Left lung (tissue), 10 donors: Measurements from ENCODE around the gene WWP2. TPM values are rescaled to one million over a fixed set of nuclear protein-coding genes. Genes with fewer than 3 reads are reported as not detected.
"Not testable (repeated sequence)": the region's sequence is repeated elsewhere in the genome, so short reads cannot be mapped to it uniquely, and the experiment has no call there.

Experiments
- ATAC-seq: fragments of 200-7000 bp; cut with Tn5 transposase; one replicate; pipeline ENCODE4 v1.9.1; 2020; ENCODE audit warnings: moderate library complexity
- DNase-seq, 4 donors: peaks; one replicate each; pipeline ENCODE4 v3.0.0-alpha.2; 2013 to 2020
- H3K27ac ChIP-seq, 2 donors: fragments of 200-600 bp; sonication (generic) in 1 of 2; one replicate each; pipeline versions ENCODE4 v1.5.0 to v1.8.0; 2020 to 2021
- H3K27me3 ChIP-seq, 2 donors: fragments of 200-600 bp; sonication (generic) in 1 of 2; one replicate each; pipeline versions ENCODE4 v1.5.0 to v1.8.0; 2020 to 2021
- H3K36me3 ChIP-seq, 2 donors: fragments of 200-600 bp; sonication (generic) in 1 of 2; one replicate each; pipeline versions ENCODE4 v1.5.0 to v1.8.0; 2020 to 2021
- H3K4me1 ChIP-seq, 2 donors: fragments of 200-600 bp; one replicate each; pipeline ENCODE4 v1.8.0; 2021
- H3K4me3 ChIP-seq, 2 donors: fragments of 200-600 bp; sonication (generic) in 1 of 2; one replicate each; pipeline versions ENCODE4 v1.5.0 to v1.8.0; 2020 to 2021; ENCODE audit warnings: mild to moderate bottlenecking in 1 of 2
- H3K9me3 ChIP-seq, 2 donors: fragments of 200-600 bp; sonication (generic) in 1 of 2; one replicate each; pipeline versions ENCODE4 v1.5.0 to v1.8.0; 2020 to 2021
- CTCF ChIP-seq, 2 donors: fragments of 200-600 bp; sonication (generic) in 1 of 2; IDR thresholded peaks; one replicate each; pipeline versions ENCODE4 v1.5.0 to v1.8.0; 2021; ENCODE audit warnings: antibody characterized with exemption in 2 of 2
- intact Hi-C, 2 donors: fragments of 100-400 bp; cut with DNase I; formaldehyde crosslinking; loops; one replicate each; pipeline versions ENCODE4 v1.11.2 to v1.14.2; 2022
- polyA plus RNA-seq, 6 donors: library from polyadenylated mRNA; unstranded; fragments of 120-200 nt; gene quantifications; one replicate each; pipeline ENCODE4 v1.2.1, GENCODE V29; 2013; ENCODE audit not compliant: insufficient read length in 6 of 6
- total RNA-seq, 2 donors: library from RNA; stranded (reverse); fragmentation: NEBNext Ultra II Directional; extraction: Animal tissue kit (Norgen Biotek cat#: 25700); gene quantifications; one replicate each; pipeline ENCODE4 v1.2.1, GENCODE V29; 2021
- donor health status: DM: no; HTN: yes; CAD: no.
- donor health status: DM: no; HTN: no; CAD: no.

The WWP2 gene
- total and polyA plus RNA-seq, 8 donors: 30.2 to 73.0 (median 34.6) TPM

DNA sequence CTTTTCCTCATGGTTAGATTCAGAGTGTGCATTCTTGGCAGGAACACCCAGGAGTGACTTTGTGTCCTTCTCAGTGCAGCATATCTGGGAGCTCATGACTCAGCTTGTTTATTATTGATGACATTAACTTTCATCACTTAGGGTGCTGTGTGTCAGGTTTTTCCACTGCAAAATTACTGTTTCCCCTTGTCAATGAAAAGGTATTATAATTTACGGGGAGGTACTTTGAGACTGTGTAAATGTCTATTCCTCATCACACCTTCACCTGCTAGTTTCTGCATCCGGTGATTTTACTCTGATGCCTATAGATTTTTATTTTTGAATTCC is 50.5 kb downstream of the WWP2 start:
- Histone ChIP-seq H3K9me3 (no peaks in the 10 kb centered on the region), H3K36me3 (peaks cover 0 to 48% of the 10 kb centered on the region in 2 donors), H3K27ac (no peak overlapping the region), H3K4me1 (no peaks in the 10 kb centered on the region), H3K4me3 (no peak overlapping the region), H3K27me3 (no peaks in the 10 kb centered on the region)
- intact Hi-C loops: no loop called here
- DNase-seq (no peak), ATAC-seq (no peak)
- no peak for TF ChIP-seq CTCF (IDR thresholded peaks at IDR 0.05)

GRCh38 chr16:69814078-69814477 is 51.9 kb downstream of the WWP2 start:
- H3K4me3 ChIP-seq: no peak overlapping the region
- intact Hi-C loops: no loop called here
- DNase-seq: no peak
- no peak for TF ChIP-seq CTCF (IDR thresholded peaks at IDR 0.05)
- no peak overlapping the region for H3K27ac ChIP-seq
- ATAC-seq: no peak
- H3K36me3 ChIP-seq: peaks cover 0 to 51% of the 10 kb centered on the region in 2 donors
- H3K9me3 ChIP-seq: no peaks in the 10 kb centered on the region
- no peaks in the 10 kb centered on the region for H3K4me1 ChIP-seq
- no peaks in the 10 kb centered on the region for H3K27me3 ChIP-seq

GRCh38 chr16:69814561-69814960 is 52.4 kb downstream of the WWP2 start:
- no peak for TF ChIP-seq CTCF (IDR thresholded peaks at IDR 0.05)
- Histone ChIP-seq H3K4me3 (no peak overlapping the region), H3K27me3 (no peaks in the 10 kb centered on the region), H3K27ac (no peak overlapping the region), H3K9me3 (no peaks in the 10 kb centered on the region), H3K4me1 (no peaks in the 10 kb centered on the region), H3K36me3 (peaks cover 0 to 49% of the 10 kb centered on the region in 2 donors)
- ATAC-seq (no peak), DNase-seq (no peak)
- intact Hi-C loops: no loop called here

DNA sequence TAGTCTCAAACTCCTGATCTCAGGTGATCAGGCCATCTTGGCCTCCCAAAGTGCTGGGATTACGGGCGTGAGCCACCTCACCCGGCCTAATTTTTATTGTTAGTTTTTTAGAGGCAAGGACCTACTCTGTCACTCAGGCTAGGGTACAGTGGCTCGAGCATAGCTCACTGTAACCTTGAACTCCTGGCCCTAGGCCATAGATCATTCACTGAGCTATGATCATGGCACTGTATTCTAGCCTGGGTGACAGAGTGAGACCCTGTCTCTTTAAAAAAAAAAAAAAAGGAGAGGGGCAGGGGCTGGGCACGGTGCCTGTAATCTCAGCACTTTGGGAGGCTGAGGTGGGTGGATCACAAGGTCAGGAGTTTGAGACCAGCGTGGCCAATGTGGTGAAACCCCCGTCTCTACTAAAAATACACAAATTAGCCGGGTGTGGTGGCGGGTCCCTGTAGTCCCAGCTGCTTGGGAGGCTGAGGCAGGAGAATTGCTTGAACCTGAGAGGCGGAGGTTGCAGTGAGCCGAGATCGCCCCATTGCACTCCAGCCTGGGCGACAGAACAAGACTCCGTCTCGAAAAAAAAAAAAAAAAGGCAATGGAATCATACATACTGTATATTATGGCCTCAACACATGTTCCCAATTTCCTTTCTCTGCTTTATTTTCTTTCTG is 53.2 kb downstream of the WWP2 start:
- DNase-seq, H3K9me3 ChIP-seq, H3K4me1 ChIP-seq, H3K4me3 ChIP-seq, H3K27me3 ChIP-seq, intact Hi-C loops, H3K27ac ChIP-seq, ATAC-seq: not testable (repeated sequence)
- H3K36me3 ChIP-seq: peaks cover 0 to 41% of the 10 kb centered on the region in 2 donors

DNA sequence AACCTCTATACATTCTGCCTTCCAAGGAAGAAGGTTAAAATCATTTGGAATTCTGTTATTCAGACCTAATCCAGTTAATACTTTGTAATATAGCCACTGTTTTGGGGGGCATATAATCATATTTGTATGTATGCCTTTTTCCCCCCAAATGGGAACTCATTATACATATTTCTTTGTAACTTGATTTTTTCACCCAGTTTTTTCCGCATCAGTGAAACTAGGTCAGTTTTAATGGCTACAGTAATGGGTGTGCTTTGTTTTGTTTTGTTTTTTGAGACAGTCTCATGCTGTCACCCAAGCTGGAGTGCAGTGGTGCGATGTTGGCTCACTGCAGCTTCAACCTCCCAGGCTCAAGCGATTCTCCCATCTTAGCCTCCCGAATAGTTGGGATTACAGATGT is 54.9 kb downstream of the WWP2 start:
- H3K4me1 ChIP-seq: peaks cover 0 to 7% of the 10 kb centered on the region in 2 donors
- H3K9me3 ChIP-seq: no peaks in the 10 kb centered on the region
- no peak overlapping the region for H3K4me3 ChIP-seq
- H3K27ac ChIP-seq: no peak overlapping the region
- ATAC-seq: no peak
- intact Hi-C loops: no loop called here
- H3K36me3 ChIP-seq: peaks cover 0 to 44% of the 10 kb centered on the region in 2 donors
- DNase-seq: no peak
- TF ChIP-seq CTCF (IDR thresholded peaks at IDR 0.05): no peak
- H3K27me3 ChIP-seq: no peaks in the 10 kb centered on the region
